Loucy (cell line): ENCODE results near the gene FYB2.

ENCODE experiments used
- EZH2phosphoT487 ChIP-seq: fragments of 200-600 bp; IDR thresholded peaks from 2 replicates; pipeline ENCODE4 v1.6.1; 2018; ENCODE audit warnings: antibody characterized with exemption, mild to moderate bottlenecking, moderate library complexity, borderline replicate concordance
- TF ChIP-seq, protein P1 (sequence below): fragments of 200-600 bp; sonication (generic); conservative IDR thresholded peaks from 2 replicates; pipeline ENCODE4 v1.5.1; 2014; ENCODE audit warnings: mild to moderate bottlenecking, antibody characterized with exemption, low read length

DNA sequence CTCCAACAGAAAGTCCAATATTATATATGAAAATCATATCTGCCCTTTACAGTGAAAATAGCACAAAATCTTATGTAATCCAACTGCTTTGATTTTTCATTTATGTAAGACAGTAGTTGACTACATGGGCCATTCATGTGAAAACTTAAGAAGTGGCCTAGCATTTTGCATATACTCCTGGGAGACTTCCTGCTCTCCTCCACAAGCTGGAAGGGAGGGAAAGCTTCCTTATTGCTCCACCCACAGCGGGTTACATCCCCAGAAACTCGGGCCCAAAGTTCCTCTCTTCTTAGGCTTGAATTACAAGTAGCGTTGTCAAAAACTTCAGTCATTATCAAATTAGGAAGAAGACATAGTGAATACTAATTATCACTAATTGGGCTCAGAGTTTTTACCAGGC lies 29.2 kb downstream of the FYB2 start:
- TF ChIP-seq, protein P1, sequence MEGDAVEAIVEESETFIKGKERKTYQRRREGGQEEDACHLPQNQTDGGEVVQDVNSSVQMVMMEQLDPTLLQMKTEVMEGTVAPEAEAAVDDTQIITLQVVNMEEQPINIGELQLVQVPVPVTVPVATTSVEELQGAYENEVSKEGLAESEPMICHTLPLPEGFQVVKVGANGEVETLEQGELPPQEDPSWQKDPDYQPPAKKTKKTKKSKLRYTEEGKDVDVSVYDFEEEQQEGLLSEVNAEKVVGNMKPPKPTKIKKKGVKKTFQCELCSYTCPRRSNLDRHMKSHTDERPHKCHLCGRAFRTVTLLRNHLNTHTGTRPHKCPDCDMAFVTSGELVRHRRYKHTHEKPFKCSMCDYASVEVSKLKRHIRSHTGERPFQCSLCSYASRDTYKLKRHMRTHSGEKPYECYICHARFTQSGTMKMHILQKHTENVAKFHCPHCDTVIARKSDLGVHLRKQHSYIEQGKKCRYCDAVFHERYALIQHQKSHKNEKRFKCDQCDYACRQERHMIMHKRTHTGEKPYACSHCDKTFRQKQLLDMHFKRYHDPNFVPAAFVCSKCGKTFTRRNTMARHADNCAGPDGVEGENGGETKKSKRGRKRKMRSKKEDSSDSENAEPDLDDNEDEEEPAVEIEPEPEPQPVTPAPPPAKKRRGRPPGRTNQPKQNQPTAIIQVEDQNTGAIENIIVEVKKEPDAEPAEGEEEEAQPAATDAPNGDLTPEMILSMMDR: no peak
- no peak for TF ChIP-seq EZH2phosphoT487
